Rectal smooth muscle tissue (tissue), 1 donor: ENCODE data around the gene RAB29.
A peak's percentile ranks its signal among the peaks of the same experiment; 100 is the strongest.
"Not testable (repeated sequence)": the region's sequence is repeated elsewhere in the genome, so short reads cannot be mapped to it uniquely, and the experiment has no call there.

Source experiments
- H3K27ac ChIP-seq: one replicate; pipeline ENCODE4 v1.7.0; 2013; ENCODE audit warnings: low read depth, low read length, inconsistent platforms
- H3K27me3 ChIP-seq: one replicate; pipeline ENCODE4 v1.7.0; 2013; ENCODE audit warnings: low read length; ENCODE audit not compliant: control insufficient read depth, insufficient read depth
- H3K36me3 ChIP-seq: one replicate; pipeline ENCODE4 v1.7.0; 2013; ENCODE audit warnings: low read length; ENCODE audit not compliant: control insufficient read depth, insufficient read depth
- H3K4me1 ChIP-seq: one replicate; pipeline ENCODE4 v1.7.0; 2013; ENCODE audit warnings: low read length; ENCODE audit not compliant: control insufficient read depth, insufficient read depth
- H3K4me3 ChIP-seq: one replicate; pipeline ENCODE4 v1.7.0; 2013; ENCODE audit warnings: low read length
- H3K9ac ChIP-seq: one replicate; pipeline ENCODE4 v1.7.0; 2013; ENCODE audit warnings: low read length

The RAB29 gene

GRCh38 chr1:205775015-205775716 is at the start of gene RAB29:
RAB29 (minus strand) TSS chr1:205775482; CDS start chr1:205774956, 526 bp downstream.
- Histone ChIP-seq H3K27me3 (no peaks in the 10 kb centered on the region), H3K9ac (peak within 1 kb of the TSS; percentile 67), H3K4me3 (peak within 1 kb of the TSS; percentile 95), H3K27ac (peak within 1 kb of the TSS; percentile 2), H3K4me1 (peaks cover 2% of the 10 kb centered on the region), H3K36me3 (no peaks in the 10 kb centered on the region)

- no peak overlapping the region for H3K27ac ChIP-seq
- no peaks in the 10 kb centered on the region for H3K27me3 ChIP-seq
- H3K4me3 ChIP-seq: no peak overlapping the region
- H3K9ac ChIP-seq: no peak overlapping the region
- H3K4me1 ChIP-seq: no peaks in the 10 kb centered on the region
- H3K36me3 ChIP-seq: no peaks in the 10 kb centered on the region
Observed at GRCh38 chr1:205824180-205824579, 48.9 kb upstream of the RAB29 start.

GRCh38 chr1:205823260-205823659 is 48.0 kb upstream of the RAB29 start:
- H3K9ac ChIP-seq, H3K4me1 ChIP-seq, H3K27ac ChIP-seq, H3K36me3 ChIP-seq, H3K27me3 ChIP-seq, H3K4me3 ChIP-seq: not testable (repeated sequence)

- no peak overlapping the region for H3K27ac ChIP-seq
- no peak overlapping the region for H3K4me3 ChIP-seq
- H3K36me3 ChIP-seq: no peaks in the 10 kb centered on the region
- no peaks in the 10 kb centered on the region for H3K27me3 ChIP-seq
- no peak overlapping the region for H3K9ac ChIP-seq
- no peaks in the 10 kb centered on the region for H3K4me1 ChIP-seq
Observed at GRCh38 chr1:205822397-205822796, 47.1 kb upstream of the RAB29 start.

GRCh38 chr1:205817988-205818387 is 42.7 kb upstream of the RAB29 start:
- no peak overlapping the region for H3K27ac ChIP-seq
- H3K27me3 ChIP-seq: no peaks in the 10 kb centered on the region
- peaks cover 4% of the 10 kb centered on the region for H3K4me1 ChIP-seq
- no peak overlapping the region for H3K9ac ChIP-seq
- H3K4me3 ChIP-seq: no peak overlapping the region
- H3K36me3 ChIP-seq: no peaks in the 10 kb centered on the region

- Histone ChIP-seq H3K36me3 (no peaks in the 10 kb centered on the region), H3K27ac (no peak overlapping the region), H3K4me1 (peaks cover 4% of the 10 kb centered on the region), H3K4me3 (no peak overlapping the region), H3K9ac (no peak overlapping the region), H3K27me3 (no peaks in the 10 kb centered on the region)
Observed at GRCh38 chr1:205817364-205817763, 42.1 kb upstream of the RAB29 start.

GRCh38 chr1:205813755-205814058 is 38.4 kb upstream of the RAB29 start:
- H3K9ac ChIP-seq: peak overlapping the region; percentile 45
- no peaks in the 10 kb centered on the region for H3K27me3 ChIP-seq
- peaks cover 24% of the 10 kb centered on the region for H3K4me1 ChIP-seq
- no peaks in the 10 kb centered on the region for H3K36me3 ChIP-seq
- peak overlapping the region; percentile 87 for H3K4me3 ChIP-seq
- peak overlapping the region; percentile 89 for H3K27ac ChIP-seq

- peak within 1 kb of the TSS; percentile 75 for H3K9ac ChIP-seq
- H3K27ac ChIP-seq: peak within 1 kb of the TSS; percentile 89
- peak within 1 kb of the TSS; percentile 87 for H3K4me3 ChIP-seq
- peaks cover 28% of the 10 kb centered on the region for H3K4me1 ChIP-seq
- H3K36me3 ChIP-seq: no peaks in the 10 kb centered on the region
- H3K27me3 ChIP-seq: no peaks in the 10 kb centered on the region
Observed at GRCh38 chr1:205812878-205813754, 37.8 kb upstream of the RAB29 start, which contains the start of gene SLC41A1. SLC41A1 (minus strand) TSS chr1:205813198; CDS start chr1:205810441, 2,757 bp downstream.

- H3K4me1 ChIP-seq: peaks cover 28% of the 10 kb centered on the region
- H3K4me3 ChIP-seq: peak overlapping the region; percentile 87
- no peaks in the 10 kb centered on the region for H3K27me3 ChIP-seq
- peak overlapping the region; percentile 85 for H3K27ac ChIP-seq
- peak overlapping the region; percentile 56 for H3K9ac ChIP-seq
- H3K36me3 ChIP-seq: no peaks in the 10 kb centered on the region
Observed at GRCh38 chr1:205812271-205812877, 37.1 kb upstream of the RAB29 start.

- no peaks in the 10 kb centered on the region for H3K36me3 ChIP-seq
- peak overlapping the region; percentile 87 for H3K4me3 ChIP-seq
- peak overlapping the region; percentile 56 for H3K9ac ChIP-seq
- H3K27me3 ChIP-seq: no peaks in the 10 kb centered on the region
- peak overlapping the region; percentile 85 for H3K27ac ChIP-seq
- peaks cover 28% of the 10 kb centered on the region for H3K4me1 ChIP-seq
Observed at GRCh38 chr1:205811660-205812059, 36.4 kb upstream of the RAB29 start.

GRCh38 chr1:205810448-205811157 is 35.3 kb upstream of the RAB29 start:
- H3K27me3 ChIP-seq: no peaks in the 10 kb centered on the region
- no peak overlapping the region for H3K27ac ChIP-seq
- peaks cover 28% of the 10 kb centered on the region for H3K4me1 ChIP-seq
- no peak overlapping the region for H3K9ac ChIP-seq
- H3K36me3 ChIP-seq: no peaks in the 10 kb centered on the region
- H3K4me3 ChIP-seq: no peak overlapping the region

- H3K4me3 ChIP-seq: no peak overlapping the region
- peaks cover 28% of the 10 kb centered on the region for H3K4me1 ChIP-seq
- no peak overlapping the region for H3K27ac ChIP-seq
- H3K9ac ChIP-seq: no peak overlapping the region
- no peaks in the 10 kb centered on the region for H3K27me3 ChIP-seq
- H3K36me3 ChIP-seq: peaks cover 2% of the 10 kb centered on the region
Observed at GRCh38 chr1:205809942-205810345, 34.7 kb upstream of the RAB29 start.
